ENCODE measurements around the gene KRT74. TPM values are rescaled to one million over a fixed set of nuclear protein-coding genes. Genes with fewer than 3 reads are reported as not detected.

The KRT74 gene
- total and polyA plus RNA-seq, 2 of the 8 experiments (the other 6 are each of a cell fraction or from before 2014, with no cell fraction given), result not detected

DNA sequence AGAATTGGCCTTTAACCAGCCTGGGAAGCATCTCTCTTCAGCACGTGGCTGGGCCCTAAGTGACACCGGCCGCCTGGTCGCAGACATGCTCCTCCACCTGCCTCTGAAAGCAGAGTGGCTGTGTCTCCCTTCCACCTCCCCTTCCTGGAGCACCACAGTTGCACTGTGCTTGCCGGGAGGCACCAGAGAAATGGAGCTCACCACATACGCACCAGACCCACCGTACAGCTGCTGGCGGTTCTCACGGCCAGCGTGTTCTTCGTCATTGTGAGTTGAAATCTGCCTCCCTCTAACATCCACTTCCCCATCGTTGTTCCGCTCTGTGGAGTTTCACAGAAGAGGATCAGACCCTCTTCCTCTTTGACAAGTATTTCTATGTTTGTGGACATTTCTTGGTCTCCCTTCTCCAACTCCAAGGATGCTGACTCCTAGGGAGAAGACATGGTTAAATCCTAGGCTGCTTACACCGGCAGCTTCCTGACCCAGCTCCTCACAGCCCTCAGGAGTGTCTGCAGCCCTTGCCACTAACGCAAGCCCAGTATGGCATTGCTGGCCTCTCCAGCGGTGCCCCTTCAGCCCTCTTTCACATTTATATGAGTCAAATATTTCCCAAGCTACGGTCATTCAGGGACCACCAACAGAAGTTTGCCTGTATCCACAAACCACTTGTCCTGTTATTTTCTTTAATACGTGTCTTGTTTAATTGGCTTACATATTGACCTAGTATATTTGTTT is 41.9 kb downstream of the KRT74 start (continued):
- TF ChIP-seq RXRA (IDR thresholded peaks at IDR 0.05; ENCODE audit: insufficient read depth, low read depth, low read length) (no peak), HDAC2 (IDR thresholded peaks at IDR 0.05; ENCODE audit: borderline replicate concordance in 1 of 2, low read depth in 2 of 2, low read length in 2 of 2) (no peak), CREB1 (IDR thresholded peaks at IDR 0.05) (no peak), CHD1 (IDR thresholded peaks at IDR 0.05; ENCODE audit: low read depth, low read length) (no peak), RFX5 (IDR thresholded peaks at IDR 0.05; ENCODE audit: borderline replicate concordance, low read depth, low read length) (no peak), KDM5A (IDR thresholded peaks at IDR 0.05; ENCODE audit: low read length) (no peak)
